Small intestine (tissue), 7 donors: ENCODE measurements around the gene TMEM18. TPM values are rescaled to one million over a fixed set of nuclear protein-coding genes. Genes with fewer than 3 reads are reported as not detected.
"Not testable (repeated sequence)": the region's sequence is repeated elsewhere in the genome, so short reads cannot be mapped to it uniquely, and the experiment has no call there.

Source experiments
- DNase-seq, 2 donors: peaks; one replicate each; pipeline versions ENCODE4 v3.0.0 to v3.0.0-alpha.2; 2013
- FAIRE-seq: peaks from 2 replicates; lab custom pipeline; 2012; peaks lifted over from hg19 to GRCh38; lab: Jason Lieb, UNC
- H3K27ac ChIP-seq, 3 donors: one replicate each; pipeline ENCODE4 v1.5.1; 2013; ENCODE audit warnings: low read length in 2 of 3, mild to moderate bottlenecking in 2 of 3, control low read depth in 1 of 3, inconsistent platforms in 1 of 3, low read depth in 1 of 3, moderate library complexity in 1 of 3
- H3K27me3 ChIP-seq, 3 donors: one replicate each; pipeline ENCODE4 v1.6.1; 2013; ENCODE audit warnings: low read length in 3 of 3, inconsistent platforms in 1 of 3; ENCODE audit not compliant: control insufficient read depth in 3 of 3, insufficient read depth in 3 of 3
- H3K36me3 ChIP-seq, 3 donors: one replicate each; pipeline ENCODE4 v1.6.1; 2013; ENCODE audit warnings: low read length in 3 of 3, inconsistent platforms in 1 of 3, low read depth in 1 of 3, mild to moderate bottlenecking in 1 of 3, moderate library complexity in 1 of 3; ENCODE audit not compliant: control insufficient read depth in 3 of 3, insufficient read depth in 2 of 3
- H3K4me1 ChIP-seq, 3 donors: one replicate each; pipeline ENCODE4 v1.6.1; 2013; ENCODE audit warnings: low read length in 2 of 3, inconsistent platforms in 1 of 3, low read depth in 1 of 3, mild to moderate bottlenecking in 1 of 3, moderate library complexity in 1 of 3; ENCODE audit not compliant: control insufficient read depth in 3 of 3, insufficient read depth in 2 of 3
- H3K4me3 ChIP-seq, 3 donors: one replicate each; pipeline ENCODE4 v1.5.1; 2013; ENCODE audit warnings: low read length in 3 of 3, control low read depth in 1 of 3, inconsistent platforms in 1 of 3, low read depth in 1 of 3, mild to moderate bottlenecking in 1 of 3, moderate library complexity in 1 of 3
- H3K9me3 ChIP-seq, 2 donors: one replicate each; pipeline ENCODE4 v1.6.1; 2013; ENCODE audit warnings: low read depth in 1 of 2, low read length in 1 of 2; ENCODE audit not compliant: control insufficient read depth in 2 of 2, insufficient read depth in 1 of 2
- WGBS, 3 donors: extraction: QIAGEN DNeasy Blood & Tissue Kit; methylation state at CpG; one replicate each; pipeline ENCODE4 v1.1.7; 2013; 5-methylcytosine and 5-hydroxymethylcytosine counted together
- polyA plus RNA-seq, 4 donors: library from polyadenylated mRNA; stranded (reverse) in 3 of 4; unstranded in 1 of 4; fragments of 200-250 nt in 3 of 4; fragments of 120-200 nt in 1 of 4; gene quantifications; one replicate each; pipeline versions ENCODE4 v1.2.1 to v1.2.3, GENCODE V29; 2013
- donor health status: healthy with polysubstance abuse.
- donor health status: control.
- donor health status: control.
- donor health status: Bipolar disorder and iron deficiency.
- donor health status: healthy.

Gene TMEM18
- polyA plus RNA-seq, 4 donors = 22.1 to 30.9 (median 25.8) TPM

DNA sequence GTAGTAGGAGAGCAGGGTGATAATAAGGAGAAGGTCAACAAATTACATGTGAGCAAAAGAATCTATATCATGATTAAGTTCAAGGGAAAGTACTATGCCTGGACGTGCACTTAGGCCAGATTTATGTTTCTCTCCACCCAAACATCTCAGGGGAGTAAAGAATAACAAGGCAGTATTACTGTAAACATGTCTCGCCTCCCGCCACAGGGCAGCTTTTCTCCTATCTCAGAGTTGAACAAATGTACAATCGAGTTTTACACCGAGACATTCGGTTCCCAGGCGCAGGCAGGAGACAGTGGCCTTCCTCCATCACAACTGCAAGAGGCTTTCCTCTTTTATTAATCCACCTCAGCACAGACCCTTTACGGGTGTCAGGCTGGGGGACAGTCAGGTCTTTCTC, 25.6 kb upstream of the TMEM18 start:
- FAIRE-seq, H3K9me3 ChIP-seq, DNase-seq, H3K4me1 ChIP-seq, H3K27ac ChIP-seq, H3K4me3 ChIP-seq, H3K36me3 ChIP-seq, H3K27me3 ChIP-seq: not testable (repeated sequence)
- WGBS, 3 donors = 57 to 75% (median 60%) methylated on average over 8 of the region's 8 CpGs

- FAIRE-seq (no peak), DNase-seq (peak; percentile 7 to 10)
- no peaks in the 10 kb centered on the region for H3K4me1 ChIP-seq
- H3K36me3 ChIP-seq = no peaks in the 10 kb centered on the region
- H3K27me3 ChIP-seq = no peaks in the 10 kb centered on the region
- H3K4me3 ChIP-seq = no peak overlapping the region
- H3K9me3 ChIP-seq = no peaks in the 10 kb centered on the region
- no peak overlapping the region for H3K27ac ChIP-seq
- 22 to 67% (median 52%) methylated on average over 11 of the region's 11 CpGs for WGBS, 3 donors
Observed at GRCh38 chr2:696999-697627, 19.9 kb upstream of the TMEM18 start.

DNA sequence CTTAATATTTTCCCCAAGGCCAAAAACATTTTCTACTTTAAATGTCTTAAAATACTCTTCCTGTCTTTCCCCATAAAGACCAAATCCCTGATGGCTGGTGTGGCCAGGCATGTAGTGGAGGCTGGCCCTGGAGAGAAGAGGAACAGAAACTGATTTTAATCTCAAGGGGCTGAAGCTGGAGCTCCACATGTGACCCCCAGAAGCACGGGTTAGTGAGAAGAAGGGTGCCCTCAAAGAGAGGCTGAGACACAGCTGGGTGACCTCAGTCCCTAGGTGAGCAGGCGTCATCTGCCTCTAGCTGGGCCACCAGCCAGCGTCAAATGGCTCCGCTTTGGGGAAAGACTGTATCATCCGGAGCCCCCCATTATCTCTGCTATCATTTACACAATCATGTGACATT, 19.3 kb upstream of the TMEM18 start:
- no peak for FAIRE-seq
- no peaks in the 10 kb centered on the region for H3K27me3 ChIP-seq
- no peaks in the 10 kb centered on the region for H3K36me3 ChIP-seq
- H3K4me3 ChIP-seq = no peak overlapping the region
- no peaks in the 10 kb centered on the region for H3K9me3 ChIP-seq
- H3K4me1 ChIP-seq = no peaks in the 10 kb centered on the region
- WGBS, 3 donors = 33 to 53% (median 51%) methylated on average over 5 of the region's 5 CpGs
- no peak overlapping the region for H3K27ac ChIP-seq
- no peak for DNase-seq

DNA sequence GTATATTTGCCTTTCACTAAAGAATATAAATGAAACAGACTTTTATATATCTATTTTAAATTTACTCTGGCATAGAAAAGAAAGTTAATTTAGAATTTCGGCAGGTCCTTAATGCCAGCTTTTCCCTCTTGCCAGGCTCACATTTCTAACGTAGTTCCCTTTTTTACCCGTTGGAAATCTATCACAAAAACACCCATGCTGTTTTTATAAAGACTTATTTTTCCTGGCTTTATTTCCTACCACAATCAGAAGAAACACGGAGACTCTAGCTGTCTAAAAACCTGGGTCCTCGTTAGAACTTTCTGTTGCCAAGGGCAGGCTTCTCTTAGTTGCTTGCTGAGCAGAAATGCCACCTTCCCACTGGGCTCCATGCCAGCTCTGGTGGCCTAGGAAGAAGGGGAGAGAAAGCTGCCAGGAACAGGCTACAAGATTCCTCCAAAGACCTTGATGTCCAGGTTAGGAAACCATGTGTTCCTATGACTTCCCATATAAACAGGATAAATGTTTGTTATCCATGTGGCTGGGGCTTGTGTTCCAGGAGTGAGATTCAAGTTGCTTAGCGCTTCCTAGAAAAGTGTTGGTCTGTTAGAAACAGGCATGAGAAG, 17.8 kb upstream of the TMEM18 start:
- Histone ChIP-seq H3K27me3 (no peaks in the 10 kb centered on the region), H3K4me1 (no peaks in the 10 kb centered on the region), H3K4me3 (no peak overlapping the region), H3K36me3 (no peaks in the 10 kb centered on the region), H3K9me3 (no peaks in the 10 kb centered on the region), H3K27ac (no peak overlapping the region)
- FAIRE-seq (no peak), DNase-seq (no peak)
- 49 to 56% (median 55%) methylated on average over 6 of the region's 6 CpGs for WGBS, 3 donors

DNA sequence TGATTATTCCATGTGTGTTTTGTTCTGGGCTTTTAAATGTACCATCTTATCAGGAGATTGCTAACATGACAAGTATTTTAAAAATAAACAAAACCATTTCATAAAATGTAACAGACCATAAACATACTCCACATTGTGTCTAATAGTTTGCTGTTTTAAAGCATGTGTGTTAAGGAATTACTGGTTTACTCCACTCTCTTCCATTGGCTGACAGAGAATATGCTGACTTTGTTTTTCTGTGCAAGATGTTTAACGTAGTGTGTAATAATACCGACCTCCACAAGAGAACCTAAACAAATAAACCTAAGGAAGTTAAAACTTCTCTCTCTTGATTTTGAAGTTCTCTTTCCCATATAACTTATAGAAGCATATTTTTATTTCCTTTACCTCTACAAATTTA, 17.0 kb upstream of the TMEM18 start:
- Histone ChIP-seq H3K4me1 (no peaks in the 10 kb centered on the region), H3K27ac (no peak overlapping the region), H3K36me3 (no peaks in the 10 kb centered on the region), H3K27me3 (no peaks in the 10 kb centered on the region), H3K4me3 (no peak overlapping the region), H3K9me3 (no peaks in the 10 kb centered on the region)
- WGBS, 3 donors = 44 to 61% (median 60%) methylated on average over 2 of the region's 2 CpGs
- DNase-seq (no peak), FAIRE-seq (no peak)

GRCh38 chr2:693606-694005, 16.4 kb upstream of the TMEM18 start:
- Histone ChIP-seq H3K36me3 (no peaks in the 10 kb centered on the region), H3K9me3 (no peaks in the 10 kb centered on the region), H3K4me1 (no peaks in the 10 kb centered on the region), H3K4me3 (no peak overlapping the region), H3K27me3 (no peaks in the 10 kb centered on the region), H3K27ac (no peak overlapping the region)
- 85 to 86% (median 85%) methylated on average over 7 of the region's 7 CpGs for WGBS, 3 donors
- FAIRE-seq (no peak), DNase-seq (no peak)

DNA sequence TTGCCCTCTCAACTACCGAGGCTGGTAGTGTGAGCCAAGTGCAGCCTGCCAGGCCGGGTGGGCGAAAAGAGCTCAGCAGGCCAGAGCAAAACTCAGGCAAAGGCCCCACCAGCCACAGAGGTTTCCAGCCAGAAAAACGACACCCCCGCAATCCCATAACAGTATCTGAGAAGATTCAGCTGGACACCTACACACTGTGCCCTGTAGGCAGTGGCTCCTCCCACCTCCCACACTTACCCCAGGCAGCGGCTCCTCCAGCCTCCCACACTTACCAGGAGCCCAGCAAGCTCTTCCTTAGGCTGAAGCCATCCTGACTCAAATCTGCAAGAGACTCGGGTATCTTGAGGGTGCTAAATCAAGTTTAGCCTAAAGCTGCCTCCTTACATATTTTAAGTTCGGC, 15.6 kb upstream of the TMEM18 start:
- no peaks in the 10 kb centered on the region for H3K4me1 ChIP-seq
- H3K27me3 ChIP-seq = no peaks in the 10 kb centered on the region
- no peak for FAIRE-seq
- H3K36me3 ChIP-seq = no peaks in the 10 kb centered on the region
- H3K4me3 ChIP-seq = no peak overlapping the region
- no peak overlapping the region for H3K27ac ChIP-seq
- 77 to 79% (median 78%) methylated on average over 8 of the region's 8 CpGs for WGBS, 3 donors
- DNase-seq = no peak
- no peaks in the 10 kb centered on the region for H3K9me3 ChIP-seq

DNA sequence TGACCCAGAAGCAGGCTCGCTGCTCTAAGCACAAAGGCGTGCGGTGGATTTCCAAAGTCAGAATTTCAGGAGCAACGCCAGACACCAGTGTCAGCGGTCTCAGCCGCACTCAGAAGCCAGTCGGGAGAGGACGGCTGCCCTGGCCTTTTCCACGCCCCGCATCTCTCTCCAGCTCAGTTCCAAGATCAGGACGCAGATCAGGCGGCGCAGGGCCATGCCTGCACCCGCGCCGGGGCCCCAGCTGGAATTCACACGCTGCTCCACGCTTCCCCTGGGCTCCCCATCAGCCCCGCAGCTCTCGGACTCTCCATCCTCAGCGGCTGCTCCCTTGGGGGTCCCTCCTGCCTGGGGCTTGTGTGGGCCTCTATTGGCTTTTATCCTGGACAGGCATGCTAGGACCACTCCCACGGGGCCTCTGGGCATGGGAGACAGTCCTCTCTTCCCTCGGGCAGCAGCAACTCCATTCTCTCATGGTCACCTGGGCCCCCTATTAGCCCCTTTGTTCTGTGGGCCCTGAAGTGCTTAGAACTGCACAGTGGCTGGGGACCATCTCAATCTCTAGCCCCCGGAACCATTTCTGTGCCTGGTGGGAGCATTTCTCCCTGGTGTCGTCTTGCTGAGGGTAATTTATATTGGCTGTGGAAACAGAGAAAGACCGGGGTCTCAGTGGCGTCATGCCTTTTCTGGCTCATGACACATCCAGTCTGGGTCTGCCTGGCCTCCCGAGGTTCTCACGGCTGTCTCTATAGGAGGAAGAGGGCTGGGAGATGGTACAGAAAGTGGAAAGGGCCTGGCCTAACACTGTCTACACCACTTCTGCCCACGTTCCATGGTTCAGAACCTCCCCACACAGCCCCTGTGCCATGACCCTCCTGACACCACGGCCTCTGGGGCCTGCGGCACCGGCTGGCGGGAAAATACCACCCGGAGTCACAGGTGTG, 14.9 kb upstream of the TMEM18 start:
- no peaks in the 10 kb centered on the region for H3K36me3 ChIP-seq
- H3K9me3 ChIP-seq = no peaks in the 10 kb centered on the region
- WGBS, 3 donors = 90 to 93% (median 92%) methylated on average over 35 of the region's 35 CpGs
- no peaks in the 10 kb centered on the region for H3K27me3 ChIP-seq
- FAIRE-seq (no peak), DNase-seq (no peak)
- no peak overlapping the region for H3K27ac ChIP-seq
- H3K4me1 ChIP-seq = no peaks in the 10 kb centered on the region
- no peak overlapping the region for H3K4me3 ChIP-seq
